ENCODE measurements around the gene CYP21A2. TPM values are rescaled to one million over a fixed set of nuclear protein-coding genes. Genes with fewer than 3 reads are reported as not detected.
"Not testable (repeated sequence)": the region's sequence is repeated elsewhere in the genome, so short reads cannot be mapped to it uniquely, and the experiment has no call there.

Gene CYP21A2
- 0.08 TPM in 1 of 2 replicates, not detected in the other for total RNA-seq (2014; rRNA removed; shearing (Covaris generic))

- not testable (repeated sequence) for DNase-seq; H3K27ac ChIP-seq; H3K4me1 ChIP-seq; H3K4me3 ChIP-seq; H3K36me3 ChIP-seq; H3K9me3 ChIP-seq (replicated peaks); H3K27me3 ChIP-seq
Observed at GRCh38 chr6:32037598-32038524, at the start of gene CYP21A2. Gene CYP21A2, plus strand, starts transcription at chr6:32038415. Its CDS starts 8 bp downstream, at chr6:32038423.

GRCh38 chr6:31989363-31989762 lies 48.9 kb upstream of the CYP21A2 start:
- not testable (repeated sequence) for DNase-seq; H3K4me1 ChIP-seq; H3K4me3 ChIP-seq; H3K36me3 ChIP-seq; H3K27me3 ChIP-seq; H3K27ac ChIP-seq; H3K9me3 ChIP-seq (replicated peaks)

GRCh38 chr6:31994421-31994820 lies 43.8 kb upstream of the CYP21A2 start:
- H3K27me3 ChIP-seq; H3K4me3 ChIP-seq; H3K27ac ChIP-seq; DNase-seq; H3K36me3 ChIP-seq; H3K9me3 ChIP-seq (replicated peaks); H3K4me1 ChIP-seq: not testable (repeated sequence)

- not testable (repeated sequence) for H3K27me3 ChIP-seq; H3K36me3 ChIP-seq; H3K27ac ChIP-seq; DNase-seq; H3K4me1 ChIP-seq; H3K4me3 ChIP-seq; H3K9me3 ChIP-seq (replicated peaks)
Observed at GRCh38 chr6:31996385-31996784, 41.8 kb upstream of the CYP21A2 start.

GRCh38 chr6:32002546-32003268 lies 35.5 kb upstream of the CYP21A2 start:
- not testable (repeated sequence) for H3K9me3 ChIP-seq (replicated peaks); H3K36me3 ChIP-seq; H3K27ac ChIP-seq; H3K4me3 ChIP-seq; H3K27me3 ChIP-seq; H3K4me1 ChIP-seq; DNase-seq

- not testable (repeated sequence) for H3K4me1 ChIP-seq; H3K4me3 ChIP-seq; H3K27me3 ChIP-seq; H3K9me3 ChIP-seq (replicated peaks); H3K36me3 ChIP-seq; DNase-seq; H3K27ac ChIP-seq
Observed at GRCh38 chr6:32003301-32003700, 34.9 kb upstream of the CYP21A2 start.

- H3K27me3 ChIP-seq; H3K27ac ChIP-seq; H3K4me1 ChIP-seq; H3K9me3 ChIP-seq (replicated peaks); H3K4me3 ChIP-seq; DNase-seq; H3K36me3 ChIP-seq: not testable (repeated sequence)
Observed at GRCh38 chr6:32004393-32004792, 33.8 kb upstream of the CYP21A2 start.

- H3K36me3 ChIP-seq, H3K27me3 ChIP-seq: not testable (repeated sequence)
Observed at GRCh38 chr6:32004864-32005537, 33.2 kb upstream of the CYP21A2 start.

GRCh38 chr6:32005538-32005880 lies 32.7 kb upstream of the CYP21A2 start:
- not testable (repeated sequence) for H3K4me1 ChIP-seq; H3K27ac ChIP-seq; H3K36me3 ChIP-seq; H3K4me3 ChIP-seq; H3K27me3 ChIP-seq; DNase-seq; H3K9me3 ChIP-seq (replicated peaks)

More at GRCh38 chr6:32004864-32005537, 33.2 kb upstream of the CYP21A2 start:
- H3K9me3 ChIP-seq (replicated peaks); DNase-seq; H3K27ac ChIP-seq; H3K4me3 ChIP-seq; H3K4me1 ChIP-seq: not testable (repeated sequence)

- H3K4me1 ChIP-seq; H3K27me3 ChIP-seq; DNase-seq; H3K4me3 ChIP-seq; H3K36me3 ChIP-seq; H3K27ac ChIP-seq; H3K9me3 ChIP-seq (replicated peaks): not testable (repeated sequence)
Observed at GRCh38 chr6:32005991-32006529, 32.2 kb upstream of the CYP21A2 start.

GRCh38 chr6:32007086-32007485 lies 31.1 kb upstream of the CYP21A2 start:
- not testable (repeated sequence) for DNase-seq; H3K27me3 ChIP-seq; H3K4me3 ChIP-seq; H3K27ac ChIP-seq; H3K36me3 ChIP-seq; H3K4me1 ChIP-seq; H3K9me3 ChIP-seq (replicated peaks)

- not testable (repeated sequence) for H3K9me3 ChIP-seq (replicated peaks); H3K4me3 ChIP-seq; DNase-seq; H3K27ac ChIP-seq; H3K4me1 ChIP-seq; H3K36me3 ChIP-seq; H3K27me3 ChIP-seq
Observed at GRCh38 chr6:32008037-32008436, 30.2 kb upstream of the CYP21A2 start.

GRCh38 chr6:32008616-32009015 lies 29.6 kb upstream of the CYP21A2 start:
- not testable (repeated sequence) for H3K27ac ChIP-seq; H3K4me1 ChIP-seq; H3K36me3 ChIP-seq; H3K4me3 ChIP-seq; H3K9me3 ChIP-seq (replicated peaks); DNase-seq; H3K27me3 ChIP-seq

- not testable (repeated sequence) for DNase-seq; H3K27ac ChIP-seq; H3K27me3 ChIP-seq; H3K36me3 ChIP-seq; H3K4me3 ChIP-seq; H3K4me1 ChIP-seq; H3K9me3 ChIP-seq (replicated peaks)
Observed at GRCh38 chr6:32009537-32009936, 28.7 kb upstream of the CYP21A2 start.
